Stimulated activated CD8-positive, alpha-beta memory T cell treated with anti-CD3 and anti-CD28 coated beads, Interleukin-7, amount 100 ng/mL, for 1 hour (primary cell): ENCODE results near the gene SLC39A6.
"Not testable (repeated sequence)": the region's sequence is repeated elsewhere in the genome, so short reads cannot be mapped to it uniquely, and the experiment has no call there.

Experiments
- DNase-seq, 2 donors: peaks; one replicate each; pipeline ENCODE4 v3.0.0-alpha.2; 2020; ENCODE audit warnings: low read depth in 2 of 2

The SLC39A6 gene

DNA sequence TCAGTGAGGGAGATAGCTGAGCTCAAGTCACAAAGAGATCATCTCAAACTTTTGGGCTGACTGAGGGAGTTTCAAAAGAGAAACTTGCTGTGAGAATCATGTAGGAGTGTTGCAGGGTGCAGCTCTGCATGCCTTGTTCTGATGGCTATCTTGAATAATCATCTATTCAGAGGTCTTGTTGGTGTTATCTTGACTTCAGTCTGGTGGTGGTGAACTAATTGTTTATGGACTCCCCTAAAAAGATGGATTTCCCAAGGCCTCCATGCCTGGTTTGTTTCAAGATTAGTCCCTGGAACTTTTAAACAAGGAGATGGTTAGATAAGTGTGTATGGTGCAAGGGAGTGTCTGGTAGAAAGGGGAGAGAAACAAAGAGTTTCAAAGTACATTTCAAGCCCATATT, 29.8 kb downstream of the SLC39A6 start:
- DNase-seq, result no peak

DNA sequence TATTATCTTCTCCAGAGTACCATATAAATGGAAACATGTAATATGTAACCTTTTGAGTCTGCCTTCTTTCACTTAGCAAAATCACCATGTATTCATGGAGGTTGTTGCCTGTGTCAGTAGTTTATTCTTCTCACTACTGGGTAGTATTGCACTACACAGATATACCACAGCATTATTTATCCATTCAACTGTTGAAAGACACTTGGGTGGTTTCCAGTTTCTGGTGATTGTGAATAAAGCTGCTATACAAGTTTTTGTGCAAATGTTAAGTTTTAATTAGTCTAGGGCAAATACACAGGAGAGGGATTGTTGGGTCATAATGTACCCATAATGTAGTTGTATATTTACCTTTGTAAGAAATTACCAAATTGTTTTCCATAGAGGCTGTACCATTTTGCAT, 32.2 kb downstream of the SLC39A6 start:
- DNase-seq, result no peak

DNA sequence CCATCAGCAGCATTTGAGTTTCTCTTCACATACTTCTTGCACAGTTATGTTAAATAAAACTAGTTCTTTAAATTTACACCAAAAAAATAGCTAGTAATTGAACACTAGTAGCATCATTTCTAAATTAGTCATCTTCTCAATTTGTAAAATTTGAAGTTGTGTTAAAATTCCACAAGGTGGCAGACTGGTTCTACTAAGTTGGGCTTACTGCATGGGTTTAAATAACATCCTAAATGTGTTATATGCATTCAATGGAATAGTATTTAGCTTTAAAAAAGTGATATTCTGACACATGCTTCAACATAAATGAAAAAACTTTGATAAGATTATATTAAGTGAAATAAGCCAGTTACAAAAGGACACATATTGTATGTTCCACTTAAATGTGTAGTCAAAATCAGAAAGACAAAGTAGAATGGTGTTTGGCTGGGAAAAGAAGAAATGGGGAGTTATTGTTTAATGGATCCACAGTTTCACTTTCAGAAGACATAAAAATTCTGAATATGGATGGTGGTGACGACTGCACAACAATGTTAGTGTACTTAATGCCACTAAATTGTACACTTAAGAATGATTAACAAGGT, 33.1 kb downstream of the SLC39A6 start:
- DNase-seq, result no peak

DNA sequence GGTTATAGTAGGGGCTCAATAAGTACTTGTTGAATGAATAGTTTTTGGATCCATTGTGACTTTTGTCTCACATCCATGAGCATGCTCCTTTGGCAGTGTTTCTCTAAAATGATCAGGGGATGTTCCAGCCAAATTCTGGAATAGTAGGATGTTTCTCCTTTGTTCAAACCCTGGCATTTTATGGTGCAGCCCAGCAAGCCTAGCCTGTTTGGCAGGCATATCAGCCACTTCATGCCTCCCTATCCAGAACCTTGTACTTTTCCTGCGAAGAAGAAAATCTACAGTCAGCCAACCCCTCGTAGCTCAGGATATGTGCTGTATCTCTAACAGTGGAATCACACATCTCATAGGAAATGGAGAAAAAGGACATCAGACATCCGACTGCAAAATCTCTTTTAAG, 34.7 kb downstream of the SLC39A6 start:
- DNase-seq, result no peak

DNA sequence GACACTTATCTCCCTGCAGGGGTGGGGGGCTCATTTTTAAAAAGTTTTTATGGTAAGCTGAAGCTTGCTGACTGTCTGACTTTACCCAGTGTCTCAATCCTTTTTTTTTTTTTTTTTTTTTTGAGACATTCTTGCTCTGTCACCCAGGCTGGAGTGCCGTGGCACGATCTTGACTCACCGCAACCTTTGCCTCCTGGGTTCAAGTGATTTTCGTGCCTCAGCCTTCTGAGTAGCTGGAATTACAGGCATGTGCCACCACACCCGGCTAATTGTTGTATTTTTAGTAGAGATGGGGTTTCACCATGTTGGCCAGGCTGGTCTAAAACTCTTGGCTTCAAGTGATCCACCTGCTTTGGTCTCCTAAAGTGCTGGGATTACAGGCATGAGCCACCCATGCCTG, 37.0 kb downstream of the SLC39A6 start:
- not testable (repeated sequence) for DNase-seq

DNA sequence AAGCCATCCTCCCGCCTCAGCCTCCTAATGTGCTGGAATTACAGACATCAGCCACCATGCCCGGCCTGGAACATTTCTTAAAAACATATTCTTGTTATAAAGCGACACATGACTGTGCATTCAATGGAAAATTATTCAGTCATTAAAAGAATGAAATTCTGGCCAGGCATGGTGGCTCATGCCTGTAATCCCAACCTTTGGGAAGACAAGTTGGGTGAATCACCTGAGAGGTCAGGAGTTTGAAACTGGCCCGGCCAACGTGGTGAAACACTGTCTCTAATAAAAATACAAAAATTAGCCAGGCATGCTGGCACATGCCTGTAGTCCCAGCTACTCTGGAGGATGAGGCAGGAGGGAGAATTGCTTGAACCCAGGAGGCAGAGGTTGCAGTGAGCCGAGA, 40.1 kb downstream of the SLC39A6 start:
- DNase-seq, result no peak

DNA sequence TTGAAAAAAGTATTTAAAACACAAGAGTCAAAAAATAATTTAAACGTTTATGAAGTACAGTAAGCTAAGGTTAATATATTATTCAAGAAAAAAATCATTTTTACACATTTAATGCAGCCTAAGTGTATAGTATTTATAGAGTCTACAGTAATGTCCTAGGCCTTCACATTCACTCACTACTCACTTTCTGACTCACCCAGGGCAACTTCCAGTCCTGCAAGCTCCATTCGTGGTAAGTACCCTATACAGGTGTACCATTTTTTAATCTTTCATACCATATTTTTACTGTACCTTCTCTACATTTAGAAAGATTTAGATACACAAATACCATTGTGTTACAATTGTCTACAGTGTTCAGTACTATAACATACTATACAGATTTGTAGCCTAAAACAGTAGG, 40.9 kb downstream of the SLC39A6 start:
- DNase-seq, result no peak

DNA sequence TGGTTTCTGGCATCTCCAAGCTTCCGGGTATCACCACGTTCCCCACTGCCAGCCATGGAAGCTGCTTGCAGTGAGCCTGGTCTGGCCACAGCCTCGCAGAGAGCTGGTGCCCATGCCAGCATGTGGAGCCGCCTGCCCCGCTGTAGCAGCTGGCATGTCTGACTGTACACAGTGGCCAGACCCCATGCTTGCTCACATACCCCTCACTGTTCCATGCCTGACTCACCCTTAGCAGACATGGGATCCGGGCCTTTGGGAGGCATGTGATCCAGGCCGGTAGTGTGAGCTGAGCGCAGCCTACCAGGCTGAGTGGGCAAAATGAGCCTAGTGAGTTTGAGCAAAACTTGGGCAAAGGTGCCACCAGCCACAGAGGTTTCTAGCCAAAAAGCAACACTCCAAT, 43.0 kb downstream of the SLC39A6 start:
- DNase-seq, result no peak

DNA sequence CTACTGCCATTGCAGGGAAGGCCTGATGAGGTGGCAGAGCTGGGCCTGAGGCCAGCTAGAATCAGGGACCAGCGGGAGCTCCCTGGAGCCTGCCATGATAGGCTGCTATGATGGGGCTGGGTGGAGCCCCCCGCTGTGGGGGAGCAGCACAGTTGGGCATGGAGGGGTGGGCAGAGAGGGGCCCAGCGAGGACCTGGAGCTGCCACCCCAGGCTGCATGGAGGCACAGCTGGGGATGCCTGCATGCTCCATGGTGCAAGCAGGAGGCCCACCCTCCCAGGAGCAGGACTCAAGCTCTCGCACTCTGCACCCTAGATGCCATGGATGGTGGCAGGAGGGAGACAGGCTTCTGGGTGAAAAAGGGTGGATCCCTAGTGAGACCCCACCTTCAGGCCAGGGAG, 43.9 kb downstream of the SLC39A6 start:
- no peak for DNase-seq

DNA sequence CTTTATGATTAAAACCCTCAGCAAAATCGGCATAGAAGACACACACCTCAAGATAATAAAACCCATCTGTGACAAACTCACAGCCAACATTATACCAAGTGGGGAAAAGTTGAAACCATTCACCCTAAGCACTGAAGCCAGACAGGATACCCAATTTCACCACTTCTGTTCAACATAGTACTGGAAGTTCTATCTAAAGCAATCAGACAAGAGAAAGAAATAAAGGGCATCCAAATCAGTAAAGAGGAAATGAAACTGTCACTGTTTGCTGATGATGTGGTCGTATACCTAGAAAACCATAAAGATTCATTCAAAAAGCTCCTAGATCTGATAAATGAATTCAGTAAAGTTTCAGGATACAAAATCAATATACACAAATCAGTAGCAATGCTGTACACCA, 45.4 kb downstream of the SLC39A6 start:
- no peak for DNase-seq

DNA sequence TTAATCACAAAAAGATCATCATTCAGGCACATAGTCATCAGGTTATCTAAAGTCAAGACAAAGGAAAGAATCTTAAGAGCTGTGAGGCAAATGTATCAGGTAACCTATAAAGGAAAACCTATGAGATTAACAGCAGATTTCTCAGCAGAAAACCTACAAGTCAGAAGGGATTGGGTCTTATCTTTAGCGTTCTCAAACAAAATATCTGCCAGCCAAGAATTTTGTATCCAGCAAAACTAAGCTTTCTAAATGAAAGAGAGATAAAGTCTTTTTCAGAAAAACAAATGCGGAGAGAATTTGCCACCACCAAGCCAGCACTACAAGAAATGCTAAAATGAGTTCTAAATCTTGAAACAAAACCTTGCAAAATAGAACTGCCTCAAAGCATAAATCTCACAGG, 48.0 kb downstream of the SLC39A6 start:
- DNase-seq, result not testable (repeated sequence)

DNA sequence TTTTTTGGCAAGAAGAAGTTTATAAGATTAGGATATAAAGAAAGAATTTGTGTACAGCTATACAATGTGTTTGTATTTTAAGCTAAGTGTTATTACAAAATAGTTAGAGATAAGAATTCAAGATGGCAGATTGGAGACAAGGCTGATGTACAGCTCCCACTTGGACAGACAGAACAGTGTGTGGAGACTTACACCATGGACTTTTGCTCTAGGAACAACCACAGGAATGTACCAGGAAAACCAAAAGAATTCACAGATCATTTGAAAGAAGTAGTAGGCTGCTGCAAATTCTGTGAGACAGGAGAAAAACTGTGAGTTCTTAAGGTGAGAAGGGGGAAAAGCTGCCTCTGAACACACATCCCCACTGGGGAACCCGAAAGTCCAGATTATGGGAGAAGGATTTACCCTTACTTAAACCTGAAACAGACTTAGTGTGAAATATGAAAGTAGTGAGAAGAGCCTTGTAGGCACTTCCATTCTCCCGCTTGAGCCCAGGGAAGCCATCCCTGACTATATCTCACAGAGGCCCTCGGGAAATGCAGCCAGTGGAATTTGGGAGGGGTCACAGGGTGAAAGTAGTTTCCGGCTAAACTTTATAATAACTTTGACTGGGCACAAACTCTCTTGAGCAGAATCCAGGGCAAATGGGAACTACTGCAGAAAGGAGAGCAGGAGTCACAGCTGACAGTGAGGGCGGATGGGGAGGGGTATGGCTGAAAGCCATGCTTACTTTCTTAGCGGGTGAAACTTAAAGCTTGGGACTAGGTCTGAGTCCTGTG, 50.2 kb downstream of the SLC39A6 start:
- DNase-seq, result no peak

DNA sequence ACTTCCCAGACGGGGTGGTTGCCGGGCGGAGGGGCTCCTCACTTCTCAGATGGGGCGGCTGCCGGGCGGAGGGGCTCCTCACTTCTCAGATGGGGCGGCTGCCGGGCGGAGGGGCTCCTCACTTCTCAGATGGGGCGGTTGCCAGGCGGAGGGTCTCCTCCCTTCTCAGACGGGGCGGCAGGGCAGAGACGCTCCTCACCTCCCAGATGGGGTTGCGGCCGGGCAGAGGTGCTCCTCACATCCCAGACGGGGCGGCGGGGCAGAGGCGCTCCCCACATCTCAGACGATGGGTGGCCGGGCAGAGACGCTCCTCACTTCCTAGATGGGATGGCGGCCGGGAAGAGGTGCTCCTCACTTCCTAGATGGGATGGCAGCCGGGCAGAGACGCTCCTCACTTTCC, 51.4 kb downstream of the SLC39A6 start:
- DNase-seq, result not testable (repeated sequence)

DNA sequence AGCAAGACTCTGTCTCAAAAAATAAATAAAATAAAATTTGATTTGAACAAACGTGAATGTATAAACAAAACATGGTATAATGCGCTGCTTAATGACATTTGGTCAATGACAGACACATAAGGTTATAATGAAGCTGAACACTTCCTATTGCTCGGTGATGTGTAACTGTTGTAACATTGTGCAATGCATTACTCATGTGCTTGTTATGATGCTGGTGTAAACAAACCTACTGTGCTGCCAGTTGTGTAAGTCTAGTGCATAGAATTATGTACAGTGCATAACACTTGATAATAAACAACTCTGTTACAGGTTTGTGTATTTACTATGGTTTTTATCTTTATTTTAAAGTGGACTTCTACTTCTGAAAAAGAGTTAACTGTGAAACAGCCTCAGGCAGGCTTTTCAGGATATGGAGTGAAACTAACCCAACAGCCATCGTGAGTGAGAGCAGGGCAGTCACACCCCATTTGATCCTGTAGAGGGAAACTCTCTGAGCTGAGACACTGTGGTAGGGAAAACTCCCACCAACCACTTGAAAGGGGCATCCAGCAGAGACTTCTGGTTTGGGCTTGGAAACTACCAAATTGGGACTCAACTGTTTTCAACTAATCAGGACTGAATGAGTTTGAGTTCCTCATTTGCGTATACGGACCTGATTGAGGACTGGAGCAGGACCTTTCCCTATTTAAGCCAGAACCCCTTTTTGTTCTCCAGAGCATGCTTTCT, 53.1 kb downstream of the SLC39A6 start:
- DNase-seq, result no peak

DNA sequence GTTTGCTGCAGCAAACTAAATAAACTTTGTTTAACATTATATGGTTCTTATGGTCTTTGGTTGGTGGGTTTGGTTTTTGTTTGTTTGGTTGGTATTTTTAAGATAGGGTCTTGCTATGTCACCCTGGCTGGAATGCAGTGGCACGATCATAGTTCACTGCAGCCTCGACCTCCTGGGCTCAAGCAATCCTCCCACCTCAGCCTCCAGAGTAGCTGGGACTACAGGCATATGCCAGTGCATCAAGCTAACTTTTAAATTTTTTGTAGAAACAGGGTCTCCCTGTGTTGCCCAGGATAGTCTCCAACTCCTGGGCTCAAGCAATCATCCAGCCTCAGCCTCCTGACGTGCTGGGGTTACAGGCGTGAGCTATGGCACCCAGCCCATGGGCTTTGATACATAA, 54.7 kb downstream of the SLC39A6 start:
- no peak for DNase-seq

DNA sequence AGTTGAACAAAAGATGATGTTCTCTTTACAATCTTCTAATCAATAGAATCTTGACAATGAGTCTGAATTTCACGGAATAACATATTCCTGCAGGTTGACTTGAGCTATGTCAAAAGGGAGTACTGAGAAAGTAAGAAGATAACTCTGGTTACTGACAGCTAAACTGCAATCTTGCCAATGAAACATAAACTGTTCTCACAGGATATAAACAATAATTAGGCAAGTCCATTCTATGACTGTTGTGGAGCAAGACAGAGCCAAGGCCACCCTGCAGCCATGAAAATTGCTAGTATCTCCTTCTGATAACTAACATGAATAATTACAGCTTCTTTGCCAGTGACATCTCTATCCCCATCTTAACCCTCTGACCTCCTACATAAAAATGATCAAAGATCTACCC, 55.5 kb downstream of the SLC39A6 start:
- no peak for DNase-seq

DNA sequence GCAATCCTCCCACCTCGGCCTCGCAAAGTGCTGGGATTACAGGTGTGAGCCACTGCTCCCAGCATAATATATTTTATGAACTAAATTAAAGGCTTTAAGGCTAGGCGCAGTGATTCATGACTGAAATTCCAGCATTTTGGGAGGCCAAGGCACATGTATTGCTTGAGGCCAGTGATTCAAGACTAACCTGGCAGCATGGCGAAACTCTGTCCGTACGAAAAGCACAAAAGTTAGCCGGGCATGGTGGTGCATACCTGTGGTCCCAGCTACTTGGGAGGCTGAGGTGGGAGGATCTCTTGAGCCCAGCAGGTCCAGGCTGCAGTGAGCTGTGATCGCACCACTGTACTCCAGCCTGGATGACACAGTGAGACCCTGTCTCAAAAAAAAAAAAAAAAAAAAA, 56.7 kb downstream of the SLC39A6 start:
- DNase-seq, result not testable (repeated sequence)

DNA sequence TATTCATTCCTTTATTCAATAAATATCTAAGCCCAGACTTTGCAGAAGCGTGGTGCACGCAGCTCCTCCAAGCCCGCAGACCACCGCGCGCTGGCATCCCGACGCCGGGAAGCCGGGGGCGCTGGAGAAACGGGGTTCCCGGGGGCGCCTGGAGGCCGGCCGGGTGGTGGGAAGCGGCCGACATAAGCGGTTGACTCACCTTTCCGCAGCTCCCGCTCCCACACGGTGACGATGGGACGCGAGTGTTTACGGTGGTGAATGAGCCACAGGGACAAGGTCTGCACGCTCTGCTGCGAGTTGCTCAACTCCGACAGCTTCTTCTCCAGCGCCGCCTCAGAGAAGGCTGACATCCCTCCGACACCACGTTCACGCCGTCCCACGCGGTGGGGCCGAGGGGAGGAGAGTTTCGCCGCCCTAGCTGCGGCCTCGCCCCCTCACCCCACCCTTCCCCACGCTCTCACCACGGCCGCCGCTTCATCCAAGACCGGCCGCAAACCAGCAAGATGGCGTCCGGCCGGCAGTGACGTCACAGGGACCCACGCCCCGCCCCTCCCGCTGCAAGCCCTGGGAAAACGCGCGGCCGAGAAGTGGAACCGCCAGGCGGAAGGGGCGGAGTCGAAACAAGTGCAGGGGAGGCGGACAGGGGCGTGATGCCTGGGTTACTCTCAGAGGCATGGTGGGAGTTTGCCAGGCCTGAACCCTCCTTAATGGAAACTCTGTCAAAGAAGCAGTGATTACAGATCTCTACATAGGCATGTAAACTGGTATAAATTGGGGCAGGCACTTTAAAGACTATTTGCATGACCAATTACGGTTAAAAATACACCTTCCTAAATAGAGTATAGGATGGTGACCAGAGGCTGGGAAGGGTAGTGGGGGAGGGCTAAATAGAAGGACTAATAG, 61.8 kb downstream of the SLC39A6 start, which contains the start of gene RPRD1A:
RPRD1A (minus strand) TSS at position 505 of the 903 bp plus-strand sequence; CDS start at position 350, 155 bp downstream.
- peak; percentile 96 to 97 for DNase-seq

DNA sequence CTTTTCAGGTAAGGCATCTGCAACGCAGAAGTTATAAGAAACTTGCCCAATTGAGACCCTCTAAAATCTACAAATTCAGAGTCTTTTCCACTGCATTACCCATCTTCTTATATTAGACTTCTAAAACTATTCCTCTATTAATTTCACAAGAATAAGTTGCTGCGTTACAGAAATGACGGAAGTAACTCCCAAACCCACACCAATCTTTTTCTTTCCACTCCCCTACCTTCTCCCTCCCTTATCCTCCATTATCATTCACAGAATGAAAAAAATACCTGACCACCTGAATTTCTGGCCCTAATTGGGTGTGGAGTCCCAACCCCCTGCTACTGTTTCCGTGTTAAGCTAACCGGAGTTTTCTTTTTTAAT, 62.5 kb downstream of the SLC39A6 start:
- DNase-seq, result no peak

DNA sequence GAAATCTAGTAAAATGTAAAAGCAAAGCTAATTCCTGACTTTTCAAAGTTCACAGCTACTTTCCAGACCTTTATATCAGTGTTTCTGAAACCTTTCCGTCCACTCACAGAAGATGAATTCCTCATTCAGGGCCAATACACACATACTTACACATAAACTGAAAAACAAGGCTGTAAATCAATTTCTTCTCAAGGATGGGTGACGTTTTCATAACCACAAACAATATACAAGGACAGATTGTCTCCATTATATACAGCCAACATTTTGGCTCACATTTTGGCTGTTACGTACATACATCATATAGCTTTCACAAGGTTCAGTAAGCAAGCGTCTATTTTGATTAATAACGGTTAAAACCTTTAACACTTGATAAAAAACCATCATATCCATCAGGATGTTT, 63.1 kb downstream of the SLC39A6 start:
- DNase-seq, result no peak

DNA sequence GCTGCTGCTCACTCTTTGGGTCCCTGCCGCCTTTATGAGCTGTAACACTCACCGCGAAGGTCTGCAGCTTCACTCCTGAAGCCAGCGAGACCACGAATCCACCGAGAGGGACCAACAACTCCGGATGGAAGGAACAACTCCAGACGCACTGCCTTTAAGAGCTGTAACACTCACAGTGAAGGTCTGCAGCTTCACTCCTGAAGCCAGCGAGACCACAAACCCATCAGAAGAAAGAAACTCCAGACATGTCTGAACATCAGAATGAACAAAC, 64.4 kb downstream of the SLC39A6 start:
- DNase-seq, result not testable (repeated sequence)
